Stimulated activated CD8-positive, alpha-beta memory T cell treated with anti-CD3 and anti-CD28 coated beads, Interleukin-7, amount 100 ng/mL, for 1 hour (primary cell): ENCODE results near the gene SLC35F2.
"Not testable (repeated sequence)": the region's sequence is repeated elsewhere in the genome, so short reads cannot be mapped to it uniquely, and the experiment has no call there.

ENCODE experiments used
- DNase-seq, 2 donors: peaks; one replicate each; pipeline ENCODE4 v3.0.0-alpha.2; 2020; ENCODE audit warnings: low read depth in 2 of 2

SLC35F2 gene

DNA sequence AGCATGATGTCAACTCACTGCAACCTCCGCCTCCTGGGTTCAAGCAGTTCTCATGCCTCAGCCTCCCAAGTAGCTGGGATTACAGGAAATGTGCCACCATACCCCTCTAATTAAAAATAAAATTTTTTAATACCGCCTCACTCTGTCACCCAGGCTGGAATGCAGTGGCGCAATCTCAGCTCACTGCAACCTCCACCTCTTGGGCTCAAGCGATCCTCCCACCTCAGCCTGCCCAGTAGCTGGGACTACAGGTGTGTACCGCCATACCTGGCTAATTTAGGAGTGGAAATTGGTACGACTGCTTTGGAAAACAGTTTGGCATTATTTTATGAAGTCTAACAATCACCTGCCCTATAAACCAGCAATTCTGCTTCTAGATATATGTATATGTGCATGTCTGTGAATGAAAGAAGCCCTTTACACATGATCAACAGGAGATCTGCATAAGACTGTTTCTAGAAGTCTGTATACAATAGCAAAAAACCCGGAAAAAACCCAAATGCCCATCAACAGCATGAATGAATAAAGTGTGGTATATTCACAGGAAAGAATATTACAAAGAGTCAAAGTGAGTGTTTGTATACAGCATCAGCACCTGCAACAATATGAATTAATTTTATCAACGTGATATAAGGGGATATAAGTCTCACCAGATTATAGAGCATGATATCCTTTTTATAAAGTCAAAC lies 16.0 kb downstream of the SLC35F2 start:
- DNase-seq: no peak

DNA sequence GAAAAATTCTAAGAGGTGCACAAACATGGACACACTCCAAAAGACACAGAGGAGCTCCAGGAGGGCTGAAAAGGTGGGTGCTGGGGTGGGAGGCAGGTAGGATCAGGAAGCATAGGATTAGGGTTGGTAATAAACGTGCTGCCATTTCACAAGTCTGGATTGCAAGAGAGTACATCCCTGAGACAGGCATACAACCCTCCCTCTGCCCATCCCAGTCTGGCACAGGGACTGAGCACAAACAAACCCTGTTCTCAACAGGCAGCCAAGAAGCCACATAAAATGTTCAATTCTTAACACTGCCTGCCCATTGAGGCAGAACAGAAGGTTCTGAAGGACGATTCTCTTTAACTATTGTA lies 18.5 kb downstream of the SLC35F2 start:
- no peak for DNase-seq

DNA sequence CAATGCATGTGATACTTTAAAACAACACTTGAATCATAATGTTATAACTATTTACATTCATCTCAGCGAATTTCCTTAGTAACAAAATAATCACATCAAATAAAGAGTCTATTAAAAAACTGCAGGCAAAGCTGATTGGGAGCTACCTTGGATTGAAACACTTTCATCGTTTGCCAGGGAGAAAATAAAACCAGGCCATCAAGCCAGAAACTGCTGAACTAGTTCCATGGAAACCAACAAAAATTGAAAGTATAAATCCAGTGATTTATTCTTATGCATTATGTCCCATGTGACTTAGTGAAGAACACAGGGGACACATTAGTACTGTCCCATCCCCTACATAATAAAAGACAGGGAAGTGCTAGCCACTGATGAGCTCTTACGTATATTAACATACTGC lies 21.7 kb downstream of the SLC35F2 start:
- DNase-seq: no peak

DNA sequence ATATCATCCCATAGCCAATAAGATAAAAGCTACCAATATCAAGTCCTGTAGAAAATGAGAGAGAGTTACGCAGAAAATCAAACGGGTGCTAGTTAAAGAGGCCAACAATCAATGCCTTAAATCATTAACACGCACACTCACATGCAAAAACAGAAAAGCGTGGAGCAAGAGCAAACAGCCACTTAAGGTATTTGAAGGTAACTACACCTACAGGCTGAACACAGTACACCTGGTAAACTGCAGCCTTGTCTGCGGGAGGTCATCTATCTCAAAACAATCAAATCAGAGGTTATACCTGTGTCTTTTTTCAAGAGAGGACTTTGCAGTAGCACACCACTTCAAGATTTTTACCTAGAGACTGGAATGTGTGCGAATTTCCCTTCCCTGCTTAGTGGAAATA lies 23.6 kb downstream of the SLC35F2 start:
- DNase-seq: no peak

DNA sequence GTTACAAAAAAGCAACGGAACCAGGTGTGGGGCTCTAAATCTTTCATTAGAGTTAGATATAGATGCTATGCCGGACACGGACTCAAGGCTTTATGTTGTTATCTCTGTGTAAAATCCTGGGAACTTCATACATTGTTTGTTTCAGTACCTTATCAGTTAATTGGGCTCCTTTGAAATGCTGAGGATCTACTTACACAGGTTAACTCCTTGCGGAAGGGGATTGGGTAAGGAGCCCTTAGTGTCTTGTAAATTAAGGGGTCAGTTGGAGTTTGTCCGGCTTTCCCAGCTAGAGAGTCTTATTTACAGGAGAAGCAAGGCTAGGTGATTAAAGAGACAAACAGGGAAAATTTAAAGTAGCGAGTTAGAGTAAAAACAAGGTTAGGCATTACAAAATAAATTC lies 24.7 kb downstream of the SLC35F2 start:
- DNase-seq: not testable (repeated sequence)

DNA sequence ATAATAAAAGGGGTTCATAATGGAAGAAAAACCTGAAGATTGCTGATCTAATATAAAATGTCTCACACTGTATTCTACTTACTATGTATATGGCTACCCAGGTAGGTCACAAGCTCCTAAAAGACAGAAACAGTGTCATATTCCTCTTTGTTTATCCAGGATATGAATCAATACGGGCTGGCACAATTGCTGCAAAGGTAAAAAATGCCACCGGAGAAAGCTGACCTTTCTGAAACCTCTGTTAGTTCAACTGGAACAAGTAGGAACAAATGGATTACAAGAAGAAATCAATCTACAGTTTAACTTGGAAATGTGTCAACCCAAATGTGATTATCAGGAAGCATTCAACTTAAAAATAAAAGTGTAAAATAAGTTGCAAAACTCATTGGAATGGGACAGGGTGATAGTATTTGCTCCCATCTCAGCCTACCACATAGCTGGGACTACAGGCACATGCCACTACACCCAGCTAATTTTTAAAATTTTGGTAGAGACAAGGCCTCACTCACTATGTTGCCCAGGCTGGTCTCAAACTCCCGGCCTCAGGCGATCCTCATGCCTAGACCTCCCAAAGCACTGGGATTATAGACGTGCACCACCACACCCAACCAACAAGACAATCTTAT lies 27.6 kb downstream of the SLC35F2 start:
- DNase-seq: no peak

DNA sequence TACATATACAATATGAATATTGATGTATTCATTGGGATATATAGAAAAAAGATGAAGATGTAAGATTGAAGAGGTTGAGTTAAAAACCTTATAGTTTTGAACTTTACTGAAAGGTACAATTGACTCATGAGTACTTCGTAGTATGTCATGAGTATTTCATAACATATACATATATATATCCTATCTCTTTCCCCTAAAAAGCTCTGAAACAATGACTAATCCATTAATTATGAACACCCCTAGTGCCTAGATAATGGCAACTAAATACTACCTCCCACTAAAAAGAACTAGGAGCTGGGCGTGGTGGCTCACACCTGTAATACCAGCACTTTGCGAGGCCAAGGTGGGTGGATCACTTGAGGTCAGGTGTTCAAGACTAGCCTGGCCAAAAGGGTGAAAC lies 31.5 kb downstream of the SLC35F2 start:
- DNase-seq: no peak

DNA sequence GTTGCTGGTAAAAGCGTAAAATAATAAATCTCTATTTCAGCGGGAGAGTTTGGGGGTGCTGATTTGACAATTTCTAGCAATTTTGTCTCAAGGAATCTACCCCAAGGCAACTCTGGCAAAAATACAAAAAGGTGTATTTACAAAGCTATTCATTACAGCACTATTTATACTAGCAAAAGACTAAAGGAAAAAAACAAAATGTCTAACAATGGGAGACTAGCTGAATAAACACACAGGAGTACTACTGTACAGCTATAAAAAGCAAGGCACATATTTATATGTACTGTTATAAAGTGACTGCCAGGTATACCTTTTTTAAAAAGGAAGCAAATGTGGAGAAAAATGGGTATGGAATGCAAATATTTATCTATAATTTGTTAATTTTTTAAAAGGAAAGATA lies 32.7 kb downstream of the SLC35F2 start:
- DNase-seq: no peak

DNA sequence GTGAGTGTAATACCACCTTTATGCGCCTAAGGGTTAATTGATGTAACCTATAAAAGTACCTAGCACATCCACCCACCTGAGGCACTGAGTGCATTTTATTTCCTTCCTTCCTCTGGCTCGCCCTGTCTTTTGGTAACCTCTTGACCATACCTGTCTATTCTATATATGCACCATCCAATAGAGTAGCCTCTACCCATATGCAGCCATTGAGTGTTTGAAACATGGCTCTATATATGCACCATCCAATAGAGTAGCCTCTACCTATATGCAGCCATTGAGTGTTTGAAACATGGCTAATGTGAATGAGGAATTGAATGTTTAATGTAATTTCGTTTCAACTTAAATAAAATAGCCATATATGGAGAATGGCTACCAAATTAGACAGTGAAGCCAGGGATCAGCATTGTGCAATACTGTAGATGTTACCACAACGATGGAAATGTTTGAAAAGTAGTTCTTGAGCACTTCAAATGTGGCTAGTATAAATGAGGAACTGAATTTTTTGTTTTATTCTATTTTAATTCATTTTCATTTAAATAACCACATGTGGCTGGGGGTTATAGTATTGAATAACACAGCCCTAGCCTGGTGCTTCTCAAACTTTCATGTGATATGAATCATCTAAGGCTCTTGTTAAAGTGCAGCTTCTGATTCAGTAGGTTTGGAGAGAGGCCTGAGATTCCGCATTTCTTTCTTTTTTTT lies 33.8 kb downstream of the SLC35F2 start:
- no peak for DNase-seq

DNA sequence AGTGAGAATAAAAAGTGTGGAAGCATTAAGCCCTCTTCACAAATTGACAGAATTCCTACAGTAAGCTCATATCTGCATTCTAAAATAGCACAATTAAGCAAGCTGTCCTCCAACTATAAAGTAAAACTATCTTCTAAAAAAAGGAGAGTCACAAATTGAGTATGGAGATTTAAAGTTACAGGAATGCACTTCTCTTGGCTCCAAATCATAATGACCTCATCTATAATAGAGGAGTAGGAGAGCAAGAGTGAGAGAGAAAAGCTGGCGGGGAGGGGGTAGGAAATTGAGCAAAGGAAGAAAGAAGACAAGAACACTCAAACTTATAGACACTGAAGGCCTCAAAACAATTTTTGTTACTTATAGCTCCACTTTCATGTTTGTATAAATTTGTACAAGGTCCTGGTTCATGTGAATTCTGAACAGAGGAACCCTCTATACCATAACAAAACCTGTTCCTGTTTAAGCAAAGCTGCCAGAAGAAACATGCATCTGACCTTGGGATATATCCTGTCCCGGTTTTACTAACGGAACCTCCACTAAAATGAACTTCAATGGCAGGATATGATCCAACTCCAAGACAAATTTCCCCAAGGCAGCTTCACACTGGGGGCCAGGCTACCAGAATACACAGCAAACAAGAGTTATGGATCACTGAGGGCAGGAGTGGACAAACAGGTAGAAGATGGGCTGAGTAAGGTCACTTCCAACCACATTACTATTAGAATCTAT lies 37.2 kb downstream of the SLC35F2 start:
- DNase-seq: no peak

DNA sequence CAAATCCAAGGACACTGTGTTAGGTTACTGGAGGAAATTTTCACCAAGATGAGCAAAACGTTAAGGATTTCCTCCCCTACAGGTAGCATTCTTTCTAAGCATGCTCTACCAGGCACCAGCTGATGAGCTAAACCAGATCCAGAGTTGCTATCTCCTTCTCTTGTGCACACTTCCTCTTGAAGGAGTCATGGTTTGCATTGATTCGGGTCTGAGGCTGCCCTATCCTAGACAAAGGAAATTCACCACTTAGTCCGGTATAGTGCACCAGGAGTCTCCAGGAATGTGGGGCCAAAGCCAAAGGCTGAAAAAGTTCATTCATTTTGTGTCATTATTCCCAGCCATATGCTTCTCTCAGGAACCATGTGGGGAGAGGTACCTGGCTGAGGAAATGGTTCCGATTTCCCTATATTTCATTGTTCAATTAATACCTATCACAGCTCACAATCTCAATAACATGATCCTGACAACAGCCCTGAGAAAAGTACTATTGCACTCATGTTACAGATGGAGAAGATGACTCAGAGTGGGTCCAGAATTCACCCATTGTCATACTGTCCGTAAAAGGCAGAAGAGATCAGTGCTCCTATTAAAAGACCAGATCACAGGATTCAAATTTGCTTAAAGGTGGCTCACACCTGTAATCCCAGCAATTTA lies 39.1 kb downstream of the SLC35F2 start:
- DNase-seq: no peak

DNA sequence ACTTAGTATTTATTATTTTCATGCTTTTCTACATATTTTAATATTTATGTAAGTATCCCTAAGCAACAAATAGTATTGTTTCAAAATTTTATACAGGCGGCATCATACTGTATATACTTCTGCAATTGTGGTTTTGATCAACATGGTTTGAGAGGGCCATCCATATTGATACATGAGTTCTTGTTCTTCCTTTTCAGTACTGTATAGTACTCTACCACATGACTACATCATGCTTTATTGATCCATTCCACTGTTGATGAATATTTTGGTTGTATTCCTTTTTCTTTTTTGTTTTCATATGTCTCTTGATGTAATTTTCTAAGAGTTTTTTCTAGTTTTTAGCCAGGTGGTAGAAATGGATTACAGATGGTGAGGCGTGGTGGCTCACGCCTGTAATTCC lies 40.1 kb downstream of the SLC35F2 start:
- DNase-seq: no peak

DNA sequence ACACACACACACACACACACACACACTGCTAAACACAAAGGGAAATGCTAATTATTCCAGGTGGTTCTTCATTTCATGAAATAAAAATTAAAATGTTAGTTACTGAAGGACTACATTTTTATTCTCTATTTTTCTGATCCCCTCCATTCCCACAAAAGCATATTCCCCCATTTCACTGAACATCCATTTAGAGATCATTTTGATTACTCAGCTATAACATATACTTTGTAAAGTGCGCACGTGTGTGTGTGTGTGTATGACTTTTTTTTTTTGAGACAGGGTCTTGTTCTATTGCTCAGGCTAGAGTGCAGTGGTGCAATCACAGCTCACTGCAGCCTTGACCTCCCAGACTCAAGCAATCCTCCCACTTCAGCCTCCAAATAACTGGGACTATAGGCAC lies 42.6 kb downstream of the SLC35F2 start:
- DNase-seq: no peak

DNA sequence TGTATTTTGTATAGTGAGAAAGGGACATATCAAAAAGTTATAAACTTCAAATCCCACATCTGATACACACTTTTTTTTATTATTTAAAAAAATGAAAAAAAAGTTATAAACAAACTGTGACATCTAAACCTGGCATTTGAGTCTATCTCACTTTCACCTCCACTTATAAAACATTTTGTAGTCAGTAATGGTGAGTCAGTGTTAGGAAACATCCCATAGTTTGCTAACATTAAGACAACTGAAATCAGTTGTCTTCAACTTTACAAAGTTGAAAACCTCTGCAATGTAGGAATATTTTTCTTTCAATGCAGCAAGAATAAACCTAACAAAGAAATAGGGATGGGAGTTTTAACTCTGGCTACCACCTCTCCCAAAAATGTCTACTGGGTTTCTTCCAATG lies 47.7 kb downstream of the SLC35F2 start:
- no peak for DNase-seq

DNA sequence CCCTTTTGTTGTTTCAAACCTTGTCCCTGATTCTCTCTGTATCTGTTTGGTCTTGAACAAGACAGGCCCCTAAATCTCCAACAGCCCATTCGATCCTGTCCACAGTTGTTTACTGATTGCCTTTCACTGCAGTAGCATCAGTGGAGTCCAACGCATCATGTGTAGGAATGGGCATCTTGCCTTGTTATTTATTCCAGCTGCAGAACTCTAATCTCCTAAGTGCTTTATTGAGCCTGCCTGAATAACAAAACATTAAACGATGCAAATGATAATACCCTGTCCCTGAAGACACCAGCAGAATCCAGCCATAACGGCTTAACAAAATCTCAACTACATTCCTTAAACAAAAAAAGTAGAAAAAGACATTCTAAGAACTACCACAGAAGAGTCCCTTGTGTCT lies 50.1 kb downstream of the SLC35F2 start:
- DNase-seq: no peak

DNA sequence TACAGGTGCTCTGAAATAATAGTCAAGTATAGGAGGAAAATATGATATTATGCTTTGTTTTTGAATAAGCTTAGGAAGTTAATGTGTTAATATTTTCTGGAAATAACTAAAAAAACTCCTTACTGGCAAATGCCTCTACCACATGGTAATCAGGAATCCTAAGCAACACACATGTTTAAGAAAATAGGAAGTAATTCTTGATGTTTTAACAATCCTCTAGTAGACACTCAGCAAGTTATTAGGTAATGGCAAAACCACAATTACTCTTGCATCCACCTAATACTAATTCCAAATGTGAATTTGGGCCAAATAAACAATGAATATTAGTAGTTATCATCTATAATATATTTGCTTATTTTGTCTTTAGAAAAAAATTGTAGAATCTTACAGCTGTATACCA lies 53.6 kb downstream of the SLC35F2 start:
- DNase-seq: no peak

DNA sequence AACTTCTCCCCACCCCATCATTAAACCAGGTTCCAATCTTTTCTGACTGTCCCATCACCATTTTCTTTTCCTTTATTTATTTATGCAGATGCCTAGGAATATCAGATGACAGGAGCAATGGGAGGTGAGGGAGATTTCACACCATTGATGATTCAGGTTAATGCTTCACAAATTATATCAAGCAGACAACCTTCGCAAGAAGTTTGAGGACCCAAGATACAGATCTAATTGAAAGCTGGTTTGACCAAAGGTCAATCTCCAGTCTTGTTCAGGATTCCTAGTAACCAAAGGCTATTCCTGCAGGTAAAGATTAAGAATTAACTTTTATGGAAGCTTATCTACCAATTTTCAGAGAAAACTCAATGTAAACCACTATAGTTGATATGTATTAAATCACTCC lies 54.4 kb downstream of the SLC35F2 start:
- no peak for DNase-seq

DNA sequence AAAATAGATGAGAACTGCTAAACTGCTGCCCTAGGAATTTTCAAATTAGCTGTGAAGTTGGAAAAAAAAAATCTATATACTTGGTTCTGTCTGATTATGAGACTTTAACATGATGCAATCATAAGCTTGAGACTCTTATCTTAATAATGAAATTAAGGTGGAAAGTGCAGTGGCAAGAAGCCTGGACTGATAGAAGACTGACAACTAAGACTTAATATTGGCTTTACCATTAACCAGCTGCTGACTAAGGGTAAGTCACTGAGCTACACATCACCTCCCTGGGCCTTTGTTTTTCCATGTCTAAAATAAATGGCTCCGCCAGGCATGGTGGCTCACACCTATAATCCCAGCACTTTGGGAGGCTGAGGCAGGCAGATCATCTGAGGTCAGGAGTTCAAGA lies 56.9 kb downstream of the SLC35F2 start:
- no peak for DNase-seq

DNA sequence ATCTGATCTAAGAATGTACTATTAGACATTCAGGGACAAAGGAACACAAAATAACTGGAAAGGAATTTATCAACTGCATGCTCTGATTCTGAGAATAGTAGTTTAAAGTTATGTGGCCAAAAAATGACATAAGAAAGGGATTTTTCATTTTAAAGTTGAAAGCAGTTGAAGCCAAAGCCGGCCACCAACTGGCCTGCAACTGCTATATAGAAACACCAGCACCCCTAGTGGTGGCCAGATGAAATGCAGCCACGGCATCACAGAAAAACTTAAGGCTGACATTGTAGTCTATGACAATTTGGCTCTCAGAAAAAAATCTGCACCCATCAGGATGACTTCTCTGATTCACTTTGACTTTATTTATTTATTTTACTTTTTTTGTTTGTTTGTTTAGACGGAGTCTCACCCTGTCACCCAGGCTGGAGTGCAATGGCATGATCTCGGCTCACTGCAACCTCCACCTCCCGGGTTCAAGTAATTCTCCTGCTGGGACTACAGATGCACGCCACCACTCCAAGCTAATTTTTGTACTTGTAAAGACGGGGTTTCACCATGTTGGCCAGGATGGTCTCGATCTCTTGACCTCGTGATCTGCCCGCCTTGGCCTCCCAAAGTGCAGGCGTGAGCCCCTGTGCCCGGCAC lies 59.2 kb downstream of the SLC35F2 start:
- peak; percentile 18 to 36 for DNase-seq

DNA sequence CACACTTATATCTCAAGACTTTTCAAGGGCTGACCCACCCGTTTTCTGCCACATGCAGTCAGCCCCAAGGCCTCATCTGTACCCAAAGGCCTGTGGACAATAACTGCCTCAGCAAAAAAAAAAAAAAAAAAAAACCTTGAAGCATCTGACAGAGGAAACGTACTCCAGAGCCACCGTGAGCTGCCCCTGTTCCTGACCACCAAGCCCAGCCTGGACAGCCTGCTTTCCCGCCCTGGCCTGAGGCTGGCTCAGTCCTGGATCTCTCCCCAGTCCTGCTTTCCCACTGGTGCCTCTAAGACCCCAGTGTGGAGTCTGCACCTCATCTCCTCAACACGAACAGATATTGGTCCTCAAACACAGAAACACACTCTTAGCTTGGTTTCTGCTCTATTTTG lies 66.5 kb downstream of the SLC35F2 start:
- no peak for DNase-seq

DNA sequence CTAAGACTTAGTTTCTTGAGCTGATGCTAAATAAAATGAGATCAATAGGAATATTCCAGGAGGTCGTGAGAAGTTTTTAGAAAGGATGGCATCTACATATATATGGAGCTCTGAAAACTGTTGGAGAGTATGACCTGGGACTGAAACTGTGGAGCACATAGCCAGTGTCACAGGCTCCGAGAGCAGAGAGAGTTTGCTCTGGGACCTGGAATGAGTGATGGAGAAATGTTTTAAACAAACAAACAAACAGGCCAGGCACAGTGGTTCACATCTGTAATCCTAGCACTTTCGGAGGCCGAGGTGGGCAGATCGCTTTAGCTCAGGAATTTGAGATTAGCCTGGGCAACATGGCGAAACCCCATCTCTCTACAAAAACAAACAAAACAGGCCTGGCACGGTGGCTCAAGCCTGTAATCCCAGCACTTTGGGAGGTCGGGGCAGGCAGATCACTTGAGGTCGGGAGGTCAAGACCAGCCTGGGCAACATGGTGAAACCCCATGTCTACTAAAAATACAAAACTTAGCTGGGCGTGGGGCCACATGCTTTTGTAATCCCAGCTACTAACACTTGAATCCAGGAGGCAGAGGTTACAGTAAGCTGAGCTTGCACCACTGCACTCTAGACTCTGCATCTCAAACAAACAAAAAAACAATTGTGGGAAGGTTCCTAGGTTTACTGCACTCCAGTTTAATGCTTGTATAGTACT lies 67.1 kb downstream of the SLC35F2 start:
- DNase-seq: no peak
